Measurements from ENCODE around the gene AKAP1. TPM values are rescaled to one million over a fixed set of nuclear protein-coding genes. Genes with fewer than 3 reads are reported as not detected.

The AKAP1 gene
- polyA plus RNA-seq, 2 of the 4 experiments (the other 2 are of a cell fraction): 45.8 to 48.0 TPM

DNA sequence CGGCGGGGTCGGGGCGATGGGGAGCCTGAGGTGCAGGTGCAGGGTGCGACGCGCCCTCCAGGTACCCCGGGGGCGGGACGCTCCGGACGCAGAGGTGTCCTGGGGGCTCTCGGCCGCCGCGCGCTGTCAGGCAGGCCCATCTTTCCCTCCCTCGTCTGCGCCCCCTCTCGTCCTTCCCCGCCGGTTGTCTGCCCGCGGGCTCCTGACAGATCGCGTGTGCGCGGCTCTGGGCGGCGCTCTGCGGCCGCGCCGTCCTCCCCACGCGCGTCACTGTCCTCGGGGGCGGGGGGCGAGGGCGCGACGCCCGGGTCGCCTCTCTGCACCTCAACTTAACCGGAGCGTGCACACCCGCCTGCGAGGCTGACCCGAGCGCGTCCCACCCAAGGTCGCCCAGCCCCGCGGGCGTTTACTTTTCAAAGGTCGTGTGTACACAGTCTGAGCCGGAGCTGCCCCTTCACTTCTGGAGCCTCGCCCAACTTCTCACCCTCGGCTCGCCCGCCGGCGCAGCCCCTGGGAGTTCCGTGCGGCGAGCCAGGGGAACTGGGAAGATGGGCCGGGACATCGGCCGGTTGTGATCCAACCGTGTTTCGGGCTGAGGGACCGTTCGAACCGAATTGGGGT, 512 bp downstream of the AKAP1 start:
- peaks cover 18% of the 10 kb centered on the region for H3K4me1 ChIP-seq
- TF ChIP-seq E2F6 (IDR thresholded peaks at IDR 0.05; ENCODE audit: borderline replicate concordance, low read depth): peak; percentile 73; the same call in 1 of the 2 replicates
- TF ChIP-seq, protein P1, sequence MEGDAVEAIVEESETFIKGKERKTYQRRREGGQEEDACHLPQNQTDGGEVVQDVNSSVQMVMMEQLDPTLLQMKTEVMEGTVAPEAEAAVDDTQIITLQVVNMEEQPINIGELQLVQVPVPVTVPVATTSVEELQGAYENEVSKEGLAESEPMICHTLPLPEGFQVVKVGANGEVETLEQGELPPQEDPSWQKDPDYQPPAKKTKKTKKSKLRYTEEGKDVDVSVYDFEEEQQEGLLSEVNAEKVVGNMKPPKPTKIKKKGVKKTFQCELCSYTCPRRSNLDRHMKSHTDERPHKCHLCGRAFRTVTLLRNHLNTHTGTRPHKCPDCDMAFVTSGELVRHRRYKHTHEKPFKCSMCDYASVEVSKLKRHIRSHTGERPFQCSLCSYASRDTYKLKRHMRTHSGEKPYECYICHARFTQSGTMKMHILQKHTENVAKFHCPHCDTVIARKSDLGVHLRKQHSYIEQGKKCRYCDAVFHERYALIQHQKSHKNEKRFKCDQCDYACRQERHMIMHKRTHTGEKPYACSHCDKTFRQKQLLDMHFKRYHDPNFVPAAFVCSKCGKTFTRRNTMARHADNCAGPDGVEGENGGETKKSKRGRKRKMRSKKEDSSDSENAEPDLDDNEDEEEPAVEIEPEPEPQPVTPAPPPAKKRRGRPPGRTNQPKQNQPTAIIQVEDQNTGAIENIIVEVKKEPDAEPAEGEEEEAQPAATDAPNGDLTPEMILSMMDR (IDR thresholded peaks at IDR 0.05): peak; percentile 27; the same call in 2 of the 3 replicates
- TF ChIP-seq ESRRA (IDR thresholded peaks at IDR 0.05; ENCODE audit: borderline replicate concordance, low read length): 0 out of 2 replicates have a peak, but pooled peaks have one; percentile 30
- TF ChIP-seq KDM5A (IDR thresholded peaks at IDR 0.05): no peak
- peak; percentile 13; the same call in 1 of the 2 replicates for TF ChIP-seq MAX (IDR thresholded peaks at IDR 0.05)
- TF ChIP-seq KDM1A (IDR thresholded peaks at IDR 0.05; ENCODE audit: low read depth): peak; percentile 33; the same call in 1 of the 2 replicates
- FAIRE-seq: no peak
- peak; percentile 61 to 72 for DNase-seq (ENCODE audit: low read depth in 1 of 2, low spot score in 1 of 2)
- peak overlapping the region; percentile 92 for H3K4me2 ChIP-seq
- ChIA-PET POLR2A (interaction anchor here (0.5 to 1.6 kb wide), 8 partner anchors 11 to 383 kb away, joined by 3 to 9 read pairs (median 6); no protein-coding TSS in a partner anchor), CTCF (interaction anchor here (0.8 to 2.0 kb wide), 8 partner anchors 11 to 29 kb away, joined by 3 to 16 read pairs (median 5); no protein-coding TSS in a partner anchor)
- under 1% methylated on average over 41 of the region's 75 CpGs for WGBS (ENCODE audit: missing lambda C conversion rate)
- no peaks in the 10 kb centered on the region for H3K9me3 ChIP-seq
- peak overlapping the region; percentile 72 for H3K4me3 ChIP-seq
- ATAC-seq: peak; percentile 73 to 78
- H3K27ac ChIP-seq: peak overlapping the region; percentile 85 to 92

GRCh38 chr17:57086069-57086930, 1.3 kb downstream of the AKAP1 start:
- DNase-seq (ENCODE audit: low read depth in 1 of 2, low spot score in 1 of 2) (peak; percentile 52 to 79), ATAC-seq (peak; percentile 52 to 79), FAIRE-seq (no peak)
- peak overlapping the region; percentile 85 to 92 for H3K27ac ChIP-seq
- TF ChIP-seq HMGXB4 (CRISPR knock-in tag; IDR thresholded peaks at IDR 0.05; ENCODE audit: borderline replicate concordance) (no peak), MAX (IDR thresholded peaks at IDR 0.05) (peak; percentile 21; the same call in 1 of the 2 replicates), USF2 (IDR thresholded peaks at IDR 0.05) (peak; percentile 84), ZNF302 (CRISPR knock-in tag; IDR thresholded peaks at IDR 0.05) (no peak)
- H3K4me2 ChIP-seq: peak overlapping the region; percentile 92
- under 1% methylated on average over 23 of the region's 45 CpGs for WGBS (ENCODE audit: missing lambda C conversion rate)
- CTCF ChIA-PET: interaction anchor here (1.1 to 2.0 kb wide), 7 partner anchors 10 to 157 kb away, joined by 3 to 8 read pairs (median 5); no protein-coding TSS in a partner anchor
- H3K4me1 ChIP-seq: peaks cover 23% of the 10 kb centered on the region
- H3K9me3 ChIP-seq: no peaks in the 10 kb centered on the region
- peak overlapping the region; percentile 72 for H3K4me3 ChIP-seq
- POLR2A ChIA-PET: interaction anchor here (0.7 to 0.8 kb wide), 2 partner anchors 921 to 1266 kb away, joined by 3 read pairs; partner anchors contain the start of genes SRSF1 and SUPT4H1

- no peak for DNase-seq (ENCODE audit: low read depth in 1 of 2, low spot score in 1 of 2)
- Histone ChIP-seq H3K27ac (no peak overlapping the region), H3K4me3 (no peak overlapping the region), H3K4me2 (no peak overlapping the region), H3K9me3 (no peaks in the 10 kb centered on the region), H3K4me1 (peaks cover 23% of the 10 kb centered on the region)
- TF ChIP-seq PHF8 (IDR thresholded peaks at IDR 0.05; ENCODE audit: borderline replicate concordance, low read depth) (no peak), ELK1 (IDR thresholded peaks at IDR 0.05; ENCODE audit: low read depth, low read length) (no peak), MAX (IDR thresholded peaks at IDR 0.05) (no peak), FOSB (CRISPR knock-in tag; IDR thresholded peaks at IDR 0.05) (no peak), POLR2AphosphoS2 (conservative IDR thresholded peaks at IDR 0.05; ENCODE audit: low read length) (no peak), MAZ (IDR thresholded peaks at IDR 0.05; ENCODE audit: borderline replicate concordance, low read depth, low read length) (no peak)
- CTCF ChIA-PET: interaction anchor here (0.9 to 2.2 kb wide), 5 partner anchors 10 to 269 kb away, joined by 3 to 12 read pairs (median 3); partner anchors contain the start of gene COIL
- POLR2A ChIA-PET: no interaction called here
- 93% methylated on average over 1 of the region's 1 CpG for WGBS (ENCODE audit: missing lambda C conversion rate)
- no peak for FAIRE-seq
- no peak for ATAC-seq
These were observed 3.3 kb downstream of the AKAP1 start for GRCh38 chr17:57088298-57088697.
